Stimulated activated CD8-positive, alpha-beta memory T cell treated with anti-CD3 and anti-CD28 coated beads, Interleukin-7, amount 100 ng/mL, for 48 hours (primary cell): Measurements from ENCODE around the gene C4orf51.

ENCODE experiments used
- DNase-seq, 2 donors: peaks; one replicate each; pipeline ENCODE4 v3.0.0-alpha.2; 2020; ENCODE audit warnings: low read depth in 1 of 2; ENCODE audit errors: extremely low read depth in 1 of 2

The C4orf51 gene

GRCh38 chr4:145743641-145744040 lies 63.7 kb downstream of the C4orf51 start:
- no peak for DNase-seq

- no peak for DNase-seq
Measured at GRCh38 chr4:145755802-145756201, 75.9 kb downstream of the C4orf51 start.

- no peak for DNase-seq
Measured at GRCh38 chr4:145756244-145756643, 76.3 kb downstream of the C4orf51 start.

- no peak for DNase-seq
Measured at GRCh38 chr4:145757188-145757587, 77.2 kb downstream of the C4orf51 start.

- DNase-seq: no peak
Measured at GRCh38 chr4:145760176-145760575, 80.2 kb downstream of the C4orf51 start.

GRCh38 chr4:145760961-145761929 lies 81.3 kb downstream of the C4orf51 start:
- DNase-seq: no peak

- no peak for DNase-seq
Measured at GRCh38 chr4:145762719-145763118, 82.8 kb downstream of the C4orf51 start.

- DNase-seq: no peak
Measured at GRCh38 chr4:145763399-145763798, 83.5 kb downstream of the C4orf51 start.

GRCh38 chr4:145766273-145766672 lies 86.3 kb downstream of the C4orf51 start:
- no peak for DNase-seq

GRCh38 chr4:145769450-145770037 lies 89.6 kb downstream of the C4orf51 start:
- DNase-seq: no peak

- DNase-seq: no peak
Measured at GRCh38 chr4:145770124-145770523, 90.2 kb downstream of the C4orf51 start.

- DNase-seq: no peak
Measured at GRCh38 chr4:145772347-145772746, 92.4 kb downstream of the C4orf51 start.

- no peak for DNase-seq
Measured at GRCh38 chr4:145773581-145774234, 93.8 kb downstream of the C4orf51 start.

- no peak for DNase-seq
Measured at GRCh38 chr4:145774473-145774872, 94.5 kb downstream of the C4orf51 start.

GRCh38 chr4:145775406-145775805 lies 95.5 kb downstream of the C4orf51 start:
- no peak for DNase-seq

GRCh38 chr4:145776208-145776607 lies 96.3 kb downstream of the C4orf51 start:
- DNase-seq: no peak

- no peak for DNase-seq
Measured at GRCh38 chr4:145779319-145779801, 99.4 kb downstream of the C4orf51 start.

GRCh38 chr4:145781351-145781750 lies 101.4 kb downstream of the C4orf51 start:
- DNase-seq: no peak
